Bronchial epithelial cell (primary cell): ENCODE measurements around the gene GMEB1. TPM values are rescaled to one million over a fixed set of nuclear protein-coding genes. Genes with fewer than 3 reads are reported as not detected.
"Not testable (repeated sequence)": the region's sequence is repeated elsewhere in the genome, so short reads cannot be mapped to it uniquely, and the experiment has no call there.

ENCODE experiments used
- DNase-seq: peaks from one replicate; pipeline ENCODE4 v3.0.0-alpha.2; 2010; ENCODE audit warnings: low read depth
- FAIRE-seq: peaks from 2 replicates; lab custom pipeline; 2011; peaks lifted over from hg19 to GRCh38; lab: Jason Lieb, UNC
- H3K27me3 ChIP-seq: 2 replicates; pipeline ENCODE4 v1.5.1; 2011; ENCODE audit warnings: low read length; ENCODE audit not compliant: control insufficient read depth, insufficient read depth
- H3K36me3 ChIP-seq: 2 replicates; pipeline ENCODE4 v1.5.1; 2011; ENCODE audit warnings: low read length; ENCODE audit not compliant: control insufficient read depth, insufficient read depth
- H3K4me3 ChIP-seq: 2 replicates; pipeline ENCODE4 v1.5.1; 2011; ENCODE audit warnings: mild to moderate bottlenecking, low read depth, low read length, control low read depth
- CTCF ChIP-seq: IDR thresholded peaks from 2 replicates; pipeline ENCODE4 v1.5.1; 2011; ENCODE audit warnings: mild to moderate bottlenecking, moderate library complexity, low read length, control low read depth, inconsistent platforms; ENCODE audit not compliant: insufficient read depth, severe bottlenecking
- total RNA-seq: library from RNA; depleted of rRNA; stranded (reverse); fragments of >200 nt; gene quantifications from 2 replicates; pipeline ENCODE4 v1.2.1, GENCODE V29; 2014

The GMEB1 gene
- total RNA-seq, 1 donor from 2014 or later: 7.6 TPM

GRCh38 chr1:28745653-28746173, 77.1 kb downstream of the GMEB1 start:
- peaks cover 21% of the 10 kb centered on the region for H3K36me3 ChIP-seq
- TF ChIP-seq CTCF: no peak
- no peak for FAIRE-seq

GRCh38 chr1:28750330-28750729, 81.7 kb downstream of the GMEB1 start:
- no peak for FAIRE-seq
- TF ChIP-seq CTCF: no peak
- DNase-seq: no peak
- Histone ChIP-seq H3K27me3 (no peaks in the 10 kb centered on the region), H3K36me3 (peaks cover 5% of the 10 kb centered on the region), H3K4me3 (no peak overlapping the region)

More at GRCh38 chr1:28745653-28746173, 77.1 kb downstream of the GMEB1 start:
- Histone ChIP-seq H3K27me3 (no peaks in the 10 kb centered on the region), H3K4me3 (no peak overlapping the region)
- no peak for DNase-seq

GRCh38 chr1:28750771-28751294, 82.2 kb downstream of the GMEB1 start:
- FAIRE-seq, H3K4me3 ChIP-seq, H3K27me3 ChIP-seq, DNase-seq, H3K36me3 ChIP-seq: not testable (repeated sequence)

- no peaks in the 10 kb centered on the region for H3K27me3 ChIP-seq
- peaks cover 3% of the 10 kb centered on the region for H3K36me3 ChIP-seq
- FAIRE-seq: no peak
- no peak for TF ChIP-seq CTCF
- no peak overlapping the region for H3K4me3 ChIP-seq
- DNase-seq: peak; percentile 50
These were observed 82.9 kb downstream of the GMEB1 start for GRCh38 chr1:28751315-28752060.

- no peak for FAIRE-seq
- Histone ChIP-seq H3K27me3 (no peaks in the 10 kb centered on the region), H3K4me3 (no peak overlapping the region), H3K36me3 (peaks cover 7% of the 10 kb centered on the region)
- DNase-seq: no peak
- TF ChIP-seq CTCF: no peak
These were observed 87.1 kb downstream of the GMEB1 start for GRCh38 chr1:28755701-28756100.

- FAIRE-seq: no peak
- TF ChIP-seq CTCF: peak; percentile 13
- Histone ChIP-seq H3K4me3 (no peak overlapping the region), H3K36me3 (peaks cover 5% of the 10 kb centered on the region), H3K27me3 (no peaks in the 10 kb centered on the region)
- peak; percentile 12 for DNase-seq
These were observed 88.3 kb downstream of the GMEB1 start for GRCh38 chr1:28756846-28757245.
